Measurements from ENCODE around the gene SLC27A2.

Gene SLC27A2

GRCh38 chr15:50281427-50281826 is 99.4 kb downstream of the SLC27A2 start:
- no peak for DNase-seq

All from SHP77 (cell line).